Brain pericyte (primary cell): ENCODE data around the gene PTPRN2.
"Not testable (repeated sequence)": the region's sequence is repeated elsewhere in the genome, so short reads cannot be mapped to it uniquely, and the experiment has no call there.

Source experiments
- DNase-seq: peaks from one replicate; pipeline ENCODE4 v3.0.0-alpha.2; 2012; ENCODE audit warnings: low read depth, low spot score

The PTPRN2 gene

GRCh38 chr7:158051776-158052175 is 535.8 kb downstream of the PTPRN2 start:
- DNase-seq: no peak

- no peak for DNase-seq
Measured at GRCh38 chr7:158050978-158051651, 536.5 kb downstream of the PTPRN2 start.

GRCh38 chr7:158050441-158050977 is 537.1 kb downstream of the PTPRN2 start:
- no peak for DNase-seq

- DNase-seq: no peak
Measured at GRCh38 chr7:158049271-158049670, 538.4 kb downstream of the PTPRN2 start.

GRCh38 chr7:158048569-158048968 is 539.1 kb downstream of the PTPRN2 start:
- no peak for DNase-seq

GRCh38 chr7:158047391-158048059 is 540.1 kb downstream of the PTPRN2 start:
- DNase-seq: no peak

GRCh38 chr7:158046246-158046645 is 541.4 kb downstream of the PTPRN2 start:
- DNase-seq: not testable (repeated sequence)

- DNase-seq: no peak
Measured at GRCh38 chr7:158044482-158044823, 543.2 kb downstream of the PTPRN2 start.

- no peak for DNase-seq
Measured at GRCh38 chr7:158043551-158044481, 543.8 kb downstream of the PTPRN2 start.

- DNase-seq: no peak
Measured at GRCh38 chr7:158042156-158042880, 545.3 kb downstream of the PTPRN2 start.

- no peak for DNase-seq
Measured at GRCh38 chr7:158040199-158040598, 547.4 kb downstream of the PTPRN2 start.

GRCh38 chr7:158039270-158039669 is 548.4 kb downstream of the PTPRN2 start:
- no peak for DNase-seq

- no peak for DNase-seq
Measured at GRCh38 chr7:158037211-158037610, 550.4 kb downstream of the PTPRN2 start.

- DNase-seq: no peak
Measured at GRCh38 chr7:158035343-158035742, 552.3 kb downstream of the PTPRN2 start.

GRCh38 chr7:158034571-158034970 is 553.1 kb downstream of the PTPRN2 start:
- no peak for DNase-seq

GRCh38 chr7:158033925-158034324 is 553.7 kb downstream of the PTPRN2 start:
- DNase-seq: not testable (repeated sequence)

GRCh38 chr7:158033196-158033595 is 554.4 kb downstream of the PTPRN2 start:
- DNase-seq: no peak

- no peak for DNase-seq
Measured at GRCh38 chr7:158032561-158033115, 555.0 kb downstream of the PTPRN2 start.

GRCh38 chr7:158031867-158032308 is 555.7 kb downstream of the PTPRN2 start:
- no peak for DNase-seq

- DNase-seq: no peak
Measured at GRCh38 chr7:158030566-158030965, 557.1 kb downstream of the PTPRN2 start.

GRCh38 chr7:158030071-158030470 is 557.6 kb downstream of the PTPRN2 start:
- no peak for DNase-seq
